GM19351 (cell line): ENCODE results near the gene ABCC12.

Experiments used
- ATAC-seq: cut with Tn5 transposase; IDR thresholded peaks from one replicate; pipeline ENCODE4 v1.9.1; 2021; ENCODE audit warnings: mild to moderate bottlenecking, moderate library complexity; ENCODE audit not compliant: unreplicated experiment

The ABCC12 gene

GRCh38 chr16:48106446-48106845 is 49.3 kb downstream of the ABCC12 start:
- ATAC-seq = no peak
